Hepatocyte (in vitro differentiated cells): ENCODE data around the gene PHOX2A. TPM values are rescaled to one million over a fixed set of nuclear protein-coding genes. Genes with fewer than 3 reads are reported as not detected.

Source experiments
- DNase-seq: peaks from one replicate; pipeline ENCODE4 v3.0.0-alpha.2; 2016; ENCODE audit warnings: low spot score
- H2AFZ ChIP-seq: fragments of 200-600 bp; sonication (generic); 2 replicates; pipeline ENCODE4 v1.6.0; 2016; ENCODE audit warnings: antibody characterized with exemption, mild to moderate bottlenecking
- H3K27ac ChIP-seq: fragments of 200-600 bp; sonication (generic); 2 replicates; pipeline ENCODE4 v1.5.1; 2016; ENCODE audit warnings: mild to moderate bottlenecking
- H3K27me3 ChIP-seq: fragments of 200-600 bp; sonication (generic); 2 replicates; pipeline ENCODE4 v1.6.1; 2016
- H3K36me3 ChIP-seq: fragments of 200-600 bp; sonication (generic); replicated peaks from 2 replicates; pipeline ENCODE4 v1.5.1; 2016; ENCODE audit warnings: low read depth; ENCODE audit not compliant: insufficient read depth
- H3K4me1 ChIP-seq: fragments of 200-600 bp; sonication (generic); 2 replicates; pipeline ENCODE4 v1.5.1; 2016; ENCODE audit warnings: mild to moderate bottlenecking, moderate library complexity; ENCODE audit not compliant: insufficient read depth
- H3K4me2 ChIP-seq: fragments of 200-600 bp; sonication (generic); 2 replicates; pipeline ENCODE4 v1.6.0; 2016
- H3K4me3 ChIP-seq: fragments of 200-600 bp; sonication (generic); 2 replicates; pipeline ENCODE4 v1.5.1; 2016; ENCODE audit warnings: mild to moderate bottlenecking
- H3K79me2 ChIP-seq: fragments of 200-600 bp; sonication (generic); 2 replicates; pipeline ENCODE4 v1.6.0; 2017; ENCODE audit warnings: mild to moderate bottlenecking
- H3K9me2 ChIP-seq: fragments of 200-600 bp; sonication (generic); replicated peaks from 2 replicates; pipeline ENCODE4 v1.6.0; 2017; ENCODE audit warnings: mild to moderate bottlenecking; ENCODE audit not compliant: insufficient read depth
- H3K9me3 ChIP-seq: fragments of 200-600 bp; sonication (generic); 2 replicates; pipeline ENCODE4 v1.5.1; 2016; ENCODE audit warnings: low read depth, mild to moderate bottlenecking
- H4K20me1 ChIP-seq: fragments of 200-600 bp; sonication (generic); 2 replicates; pipeline ENCODE4 v1.6.0; 2016; ENCODE audit warnings: mild to moderate bottlenecking; ENCODE audit not compliant: insufficient read depth, poor library complexity, severe bottlenecking
- CTCF ChIP-seq: fragments of 200-600 bp; sonication (generic); IDR thresholded peaks from 2 replicates; pipeline ENCODE4 v1.5.1; 2016; ENCODE audit warnings: antibody characterized with exemption, mild to moderate bottlenecking; ENCODE audit not compliant: poor library complexity
- EZH2 ChIP-seq: fragments of 200-600 bp; sonication (generic); IDR thresholded peaks from 2 replicates; pipeline ENCODE4 v1.6.1; 2016; ENCODE audit warnings: antibody characterized with exemption, mild to moderate bottlenecking, borderline replicate concordance
- EZH2phosphoT487 ChIP-seq: fragments of 200-600 bp; sonication (generic); IDR thresholded peaks from one replicate; pipeline ENCODE4 v1.6.1; 2018; ENCODE audit warnings: antibody characterized with exemption, mild to moderate bottlenecking, low read depth, moderate library complexity; ENCODE audit not compliant: unreplicated experiment, severe bottlenecking
- WGBS: methylation state at CpG from one replicate; pipeline ENCODE4 v1.1.6; 2016; ENCODE audit warnings: low lambda C conversion rate; ENCODE audit errors: missing lambda C conversion rate; 5-methylcytosine and 5-hydroxymethylcytosine counted together
- polyA plus RNA-seq: library from polyadenylated mRNA; unstranded; fragments of >200 nt; fragmentation: Nextera tagmentation; extraction: Ambion mirVana; gene quantifications from 2 replicates; pipeline ENCODE4 v1.2.1, GENCODE V29; 2016
- total RNA-seq: library from RNA; depleted of rRNA; stranded (reverse); fragments of >200 nt; gene quantifications from 2 replicates; pipeline ENCODE4 v1.2.3, GENCODE V29; 2014

PHOX2A gene
- total and polyA plus RNA-seq, 2 experiments from 2014 or later, result not detected

GRCh38 chr11:72249961-72250360 lies 6.0 kb upstream of the PHOX2A start:
- no peak overlapping the region for H3K27ac ChIP-seq
- H3K9me3 ChIP-seq, result no peaks in the 10 kb centered on the region
- no peaks in the 10 kb centered on the region for H3K79me2 ChIP-seq
- H2AFZ ChIP-seq, result no peak overlapping the region
- H3K4me3 ChIP-seq, result no peak overlapping the region
- no peaks in the 10 kb centered on the region for H3K4me1 ChIP-seq
- no peaks in the 10 kb centered on the region for H3K36me3 ChIP-seq
- no peaks in the 10 kb centered on the region for H3K9me2 ChIP-seq
- H4K20me1 ChIP-seq, result no peaks in the 10 kb centered on the region
- WGBS, result 91% methylated on average over 5 of the region's 5 CpGs
- H3K4me2 ChIP-seq, result no peak overlapping the region
- no peak for DNase-seq
- TF ChIP-seq EZH2 (no peak), EZH2phosphoT487 (no peak), CTCF (no peak)
- peaks cover 38% of the 10 kb centered on the region for H3K27me3 ChIP-seq

- H3K79me2 ChIP-seq, result no peaks in the 10 kb centered on the region
- H3K4me3 ChIP-seq, result no peak overlapping the region
- no peaks in the 10 kb centered on the region for H3K9me3 ChIP-seq
- H3K27me3 ChIP-seq, result peaks cover 60% of the 10 kb centered on the region
- H3K4me1 ChIP-seq, result peaks cover 11% of the 10 kb centered on the region
- H3K36me3 ChIP-seq, result no peaks in the 10 kb centered on the region
- no peak for DNase-seq
- no peak overlapping the region for H2AFZ ChIP-seq
- H4K20me1 ChIP-seq, result no peaks in the 10 kb centered on the region
- TF ChIP-seq CTCF (no peak), EZH2phosphoT487 (no peak), EZH2 (no peak)
- no peak overlapping the region for H3K27ac ChIP-seq
- no peaks in the 10 kb centered on the region for H3K9me2 ChIP-seq
- WGBS, result 22% methylated on average over 2 of the region's 2 CpGs
- no peak overlapping the region for H3K4me2 ChIP-seq
These were observed 3.6 kb upstream of the PHOX2A start for GRCh38 chr11:72247584-72247983.

- DNase-seq, result no peak
- Histone ChIP-seq H3K9me2 (no peaks in the 10 kb centered on the region), H4K20me1 (no peaks in the 10 kb centered on the region), H3K9me3 (no peaks in the 10 kb centered on the region), H3K36me3 (no peaks in the 10 kb centered on the region), H3K27ac (no peak overlapping the region), H3K4me3 (no peak overlapping the region), H3K4me2 (no peak overlapping the region), H3K4me1 (peaks cover 12% of the 10 kb centered on the region), H2AFZ (no peak overlapping the region), H3K27me3 (peaks cover 82% of the 10 kb centered on the region), H3K79me2 (no peaks in the 10 kb centered on the region)
- no peak for TF ChIP-seq CTCF
- TF ChIP-seq EZH2phosphoT487, result no peak
- WGBS, result 14% methylated on average over 19 of the region's 19 CpGs
These were observed 1.4 kb upstream of the PHOX2A start for GRCh38 chr11:72245263-72245816.
